ENCODE measurements around the gene ZNF74.

ZNF74 gene

GRCh38 chr22:20434264-20434751, 40.4 kb downstream of the ZNF74 start:
- DNase-seq = no peak

DNA sequence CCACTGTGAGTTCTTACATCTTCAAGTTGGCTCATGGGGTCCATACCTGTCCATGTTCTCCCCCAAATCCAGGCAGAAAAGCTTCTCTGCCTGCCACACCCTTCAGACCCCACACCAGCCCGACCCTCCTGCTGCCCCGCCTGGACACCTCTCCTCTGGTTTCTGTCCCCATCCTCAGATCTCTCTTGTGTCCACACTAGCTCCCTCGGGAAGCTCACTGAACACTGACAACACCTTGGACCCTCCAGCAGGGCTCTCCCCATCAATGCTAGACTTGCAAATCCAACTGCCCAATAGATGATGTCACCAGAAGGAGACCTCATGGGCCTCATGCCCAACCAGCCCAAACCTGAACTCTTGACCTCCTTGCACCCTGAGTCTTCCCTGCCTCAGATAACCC, 40.8 kb downstream of the ZNF74 start:
- DNase-seq = no peak

- no peak for DNase-seq
These were observed 41.7 kb downstream of the ZNF74 start for GRCh38 chr22:20435436-20436306.

- no peak for DNase-seq
These were observed 42.4 kb downstream of the ZNF74 start for GRCh38 chr22:20436307-20436767.

- no peak for DNase-seq
These were observed 43.0 kb downstream of the ZNF74 start for GRCh38 chr22:20436768-20437612.

DNA sequence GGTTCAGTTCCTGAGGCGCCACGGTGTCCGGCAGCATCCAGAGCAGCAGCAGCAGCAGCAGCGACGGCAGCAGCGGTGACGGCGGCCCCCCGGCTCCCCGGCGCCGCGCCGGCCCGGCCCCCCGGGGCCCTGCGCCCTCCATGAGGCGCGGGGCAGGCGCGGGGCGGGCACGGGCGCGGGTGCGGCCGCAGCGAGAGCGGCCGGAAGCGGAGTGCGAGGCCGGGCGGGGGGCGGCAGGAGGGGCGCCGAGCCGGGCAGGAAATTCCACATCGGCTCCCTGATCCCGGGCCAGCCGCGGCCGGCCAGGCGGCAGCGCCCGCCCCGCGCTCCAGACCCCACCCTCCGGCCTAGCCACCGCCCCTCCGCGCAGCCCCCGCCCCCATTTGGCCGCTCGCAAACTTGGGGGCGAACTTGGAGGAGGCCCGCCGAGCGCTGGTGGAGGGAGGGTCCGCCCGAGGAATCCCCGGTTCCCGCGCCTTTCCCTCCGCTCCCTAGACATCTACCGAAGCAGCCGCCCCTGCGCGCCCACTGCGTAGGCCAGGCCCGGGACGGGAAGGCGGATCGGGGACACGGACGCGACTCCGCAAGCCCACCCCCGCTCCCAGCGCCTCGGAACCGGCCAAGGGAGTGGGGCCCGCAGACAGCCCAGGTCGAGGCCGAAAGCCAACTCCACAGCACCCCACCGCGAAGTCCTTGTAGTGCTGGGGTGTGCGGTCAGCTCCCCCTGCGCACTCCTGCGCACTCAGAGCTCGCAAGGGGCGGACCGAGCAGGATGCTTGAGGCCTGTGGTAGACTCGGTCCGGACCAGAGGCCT, 43.9 kb downstream of the ZNF74 start, which contains the start of gene SCARF2:
Gene SCARF2, minus strand, starts transcription at position 213 of the 814 bp plus-strand sequence. Its CDS starts 71 bp downstream, at position 142.
- no peak for DNase-seq

DNA sequence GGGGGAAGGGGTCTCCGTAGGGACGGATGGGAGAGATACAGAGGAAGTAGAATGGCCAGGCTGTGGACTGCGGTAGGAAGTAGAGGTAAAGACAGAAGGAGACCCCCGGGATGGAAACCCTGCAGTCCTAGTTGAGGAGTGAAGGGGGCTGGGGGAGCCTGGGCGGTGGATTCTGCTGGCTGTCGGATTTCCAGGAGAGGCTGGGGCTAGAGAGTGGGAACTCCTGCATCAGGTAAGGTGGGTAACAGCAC, 44.4 kb downstream of the ZNF74 start:
- no peak for DNase-seq

DNA sequence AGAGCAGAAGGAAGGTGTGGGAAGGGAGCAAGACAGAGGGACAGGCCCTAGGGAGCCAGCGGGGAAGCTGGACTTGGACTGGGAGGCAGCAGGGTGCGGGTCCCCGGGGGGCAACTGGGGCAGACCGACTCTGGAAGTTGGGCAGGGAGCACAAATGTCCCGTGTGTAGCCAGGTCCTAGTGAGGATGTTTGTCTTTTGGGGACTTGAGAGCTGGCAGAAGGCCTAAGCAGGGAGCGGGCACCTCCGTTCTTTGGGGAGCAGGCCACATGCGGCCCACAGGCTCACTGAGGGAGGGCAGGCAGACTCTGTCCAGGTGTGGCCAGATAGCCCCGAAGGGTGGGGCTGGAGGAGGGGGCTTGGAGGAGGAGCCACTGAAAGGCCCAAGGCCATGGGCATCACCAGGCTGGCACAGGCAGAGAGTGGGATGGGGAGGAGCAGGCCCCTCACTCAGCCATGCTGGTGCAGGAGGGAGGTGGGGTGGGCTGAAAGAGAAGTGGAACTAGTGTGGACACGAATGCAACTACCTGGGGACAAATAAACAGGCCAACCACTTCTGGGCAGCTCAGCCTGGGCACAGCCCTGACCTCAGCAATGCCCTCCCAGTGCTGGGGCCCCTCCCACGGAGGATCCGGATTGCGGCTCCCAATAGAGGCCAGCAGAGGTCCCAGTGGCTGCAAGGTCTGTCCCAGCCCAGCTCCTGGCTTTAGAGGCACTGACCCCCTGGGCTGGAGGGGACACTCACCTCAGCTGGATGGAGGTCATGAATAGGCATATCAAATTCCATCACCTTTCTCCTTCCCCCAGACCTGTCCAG, 44.9 kb downstream of the ZNF74 start:
- DNase-seq = no peak

- DNase-seq = no peak
These were observed 45.6 kb downstream of the ZNF74 start for GRCh38 chr22:20439556-20439927.

DNA sequence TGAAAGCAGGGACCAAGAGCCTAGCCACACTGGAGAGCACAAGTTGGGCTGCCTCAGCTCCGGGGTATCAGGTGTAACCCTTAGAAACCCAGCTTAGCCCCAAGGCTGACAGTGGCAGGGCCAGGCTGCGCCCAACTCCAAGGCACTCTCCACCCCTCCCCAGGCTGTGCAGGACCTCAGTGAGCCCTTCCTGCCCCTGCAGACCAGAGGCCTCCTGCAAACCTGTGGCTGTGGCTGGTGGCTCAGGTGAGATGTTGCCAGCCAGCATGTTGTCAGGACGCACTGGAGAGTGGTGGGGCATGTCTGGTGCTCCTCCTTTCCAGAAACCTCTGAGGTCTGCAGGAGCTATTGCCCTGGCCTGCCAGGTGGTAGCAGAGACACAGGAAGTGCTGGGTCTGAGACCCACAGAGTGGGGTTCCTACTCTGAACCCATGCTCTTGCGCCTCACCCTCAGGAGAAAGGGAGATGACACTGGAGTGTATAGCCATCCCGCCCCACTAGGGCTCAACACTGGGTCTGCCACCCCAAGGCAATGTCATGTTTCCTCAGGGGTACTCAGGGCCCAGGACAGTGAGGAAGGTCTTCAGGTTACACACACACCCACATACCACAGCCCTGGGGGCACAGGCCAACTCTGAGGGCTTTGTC, 46.1 kb downstream of the ZNF74 start:
- DNase-seq = no peak

GRCh38 chr22:20440637-20441591, 47.0 kb downstream of the ZNF74 start:
- DNase-seq = no peak

- DNase-seq = no peak
These were observed 47.9 kb downstream of the ZNF74 start for GRCh38 chr22:20441631-20442484.

- DNase-seq = no peak
These were observed 48.7 kb downstream of the ZNF74 start for GRCh38 chr22:20442485-20443284.

- no peak for DNase-seq
These were observed 50.4 kb downstream of the ZNF74 start for GRCh38 chr22:20444325-20444724.

DNA sequence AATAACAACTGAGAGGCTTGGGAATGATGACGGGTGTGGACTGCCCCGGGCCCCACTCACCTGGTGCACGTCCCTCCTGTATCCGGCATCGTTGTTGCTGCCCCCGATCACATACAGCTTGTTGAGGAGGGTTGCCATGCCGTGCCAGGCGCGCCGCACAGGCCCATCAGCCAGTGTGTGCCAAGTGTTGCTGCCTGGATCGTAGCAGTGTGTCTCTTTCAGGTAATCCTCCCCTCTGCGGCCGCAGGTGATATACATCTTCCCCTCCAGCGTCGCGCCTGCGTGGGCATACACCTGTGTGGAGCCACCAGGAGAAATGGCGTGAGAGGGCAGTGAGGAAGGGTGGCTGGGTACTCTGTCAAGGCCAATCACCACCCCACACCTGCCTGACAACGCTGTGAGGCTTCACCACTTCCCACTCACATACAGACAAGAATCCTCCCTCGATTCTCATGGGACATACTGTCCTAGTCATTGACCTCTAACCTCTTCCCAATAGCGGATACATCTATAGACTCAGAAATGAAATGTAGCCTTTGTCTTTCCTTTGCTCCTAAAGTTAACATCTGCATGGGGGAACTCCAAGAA, 52.5 kb downstream of the ZNF74 start:
- no peak for DNase-seq

DNA sequence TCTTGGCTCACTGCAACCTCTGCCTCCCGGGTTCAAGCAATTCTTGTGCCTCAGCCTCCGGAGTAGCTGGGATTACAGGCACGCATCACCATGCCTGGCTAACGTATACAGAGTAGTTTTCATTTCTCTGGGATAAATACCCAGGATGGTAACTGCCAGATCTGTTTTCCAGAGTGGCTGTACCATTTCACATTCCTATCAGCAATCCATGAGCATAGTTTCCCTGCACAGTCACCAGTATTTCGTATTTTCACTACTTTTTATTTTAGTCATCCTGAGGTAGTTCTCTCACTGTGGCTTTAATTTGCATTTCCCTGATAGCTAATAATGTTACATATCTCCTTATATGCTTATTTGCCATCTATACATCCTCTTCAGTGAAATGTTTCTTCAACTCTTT, 54.7 kb downstream of the ZNF74 start:
- DNase-seq = no peak

DNA sequence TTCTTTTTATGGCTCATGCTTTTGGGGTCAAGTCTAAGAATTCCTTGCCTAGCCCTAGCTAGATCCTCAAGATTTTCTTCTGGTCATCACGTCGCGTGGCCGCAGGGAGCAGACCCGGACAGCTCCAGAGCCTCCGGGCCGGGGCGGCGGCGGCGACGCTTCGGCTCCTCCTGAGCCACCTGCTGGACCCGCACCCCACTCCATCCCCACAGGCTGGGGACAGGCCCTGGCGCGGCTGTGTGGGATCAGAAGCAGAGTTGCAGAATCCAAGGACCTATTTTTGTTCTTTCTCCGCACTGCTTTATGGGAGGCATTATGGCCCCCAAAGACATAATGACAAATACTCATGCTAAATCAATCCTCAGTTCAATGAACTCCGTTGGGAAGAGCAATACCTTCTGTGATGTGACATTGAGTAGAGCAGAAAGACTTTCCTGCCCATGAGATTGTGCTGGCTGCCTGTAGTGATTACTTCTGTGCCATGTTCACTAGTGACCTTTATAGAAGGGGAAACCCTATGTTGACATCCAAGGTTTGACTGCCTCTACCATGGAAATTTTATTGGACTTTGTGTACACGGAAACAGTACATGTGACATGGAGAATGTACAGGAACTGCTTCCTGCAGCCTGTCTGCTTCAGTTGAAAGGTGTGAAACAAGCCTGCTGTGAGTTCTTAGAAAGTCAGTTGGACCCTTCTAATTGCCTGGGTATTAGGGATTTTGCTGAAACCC, 56.0 kb downstream of the ZNF74 start:
- DNase-seq = no peak
